NB4 (cell line): ENCODE measurements around the gene ARFRP1.

ENCODE experiments used
- DNase-seq: peaks from one replicate; pipeline ENCODE4 v3.0.0; 2010; ENCODE audit warnings: low read depth
- H3K4me3 ChIP-seq: one replicate; pipeline ENCODE4 v1.5.1; 2011; ENCODE audit warnings: mild to moderate bottlenecking, low read depth, low read length, moderate library complexity
- CTCF ChIP-seq: IDR thresholded peaks from one replicate; pipeline ENCODE4 v1.5.1; 2012; ENCODE audit warnings: low read depth, low read length
- MYC ChIP-seq: IDR thresholded peaks from 2 replicates; pipeline ENCODE4 v1.6.1; 2011; ENCODE audit warnings: low read depth, low read length
- POLR2A ChIP-seq: IDR thresholded peaks from 2 replicates; pipeline ENCODE4 v1.6.1; 2011; ENCODE audit warnings: mild to moderate bottlenecking; ENCODE audit not compliant: insufficient read length; ENCODE audit errors: extremely low read depth
- TF ChIP-seq, protein P1 (sequence below): IDR thresholded peaks from 2 replicates; pipeline ENCODE4 v1.6.1; 2011; ENCODE audit warnings: low read depth, low read length

Gene ARFRP1

DNA sequence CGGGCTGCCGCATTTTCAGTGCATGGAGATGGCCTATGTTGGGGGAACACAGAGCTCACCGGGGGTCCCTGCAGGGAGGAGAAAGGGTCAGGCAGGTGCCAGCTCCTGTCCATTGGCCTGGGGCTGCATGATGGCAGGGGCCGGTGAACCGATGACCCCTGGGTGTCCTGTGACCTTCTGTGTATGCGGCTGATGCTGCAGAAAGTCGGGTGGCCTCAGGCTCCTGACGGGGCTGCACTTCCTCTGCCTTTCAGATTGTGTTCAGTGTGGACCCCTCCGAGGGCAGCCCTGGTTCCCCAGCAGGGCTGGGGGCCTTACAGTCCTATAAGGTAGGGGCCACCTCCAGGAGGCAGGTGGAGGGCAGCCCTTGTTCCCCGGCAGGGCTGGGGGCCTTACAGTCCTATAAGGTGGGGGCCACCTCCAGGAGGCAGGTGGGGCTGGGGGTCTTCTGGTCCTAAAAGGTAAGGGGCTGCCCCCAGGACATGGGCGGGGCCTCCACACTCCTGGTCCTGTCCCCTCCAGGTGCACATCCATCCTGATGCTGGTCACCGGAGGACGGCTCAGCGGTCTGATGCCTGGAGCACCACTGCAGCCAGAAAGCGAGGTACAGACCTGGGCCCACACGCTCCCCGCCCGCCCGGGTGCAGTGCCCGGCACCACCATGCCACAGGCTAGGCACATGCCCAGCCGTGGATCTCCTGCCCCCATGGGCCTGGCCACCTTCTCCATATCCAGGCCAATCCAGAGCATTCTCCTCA is 22.3 kb downstream of the ARFRP1 start:
- no peak overlapping the region for H3K4me3 ChIP-seq
- TF ChIP-seq POLR2A (no peak), MYC (no peak), CTCF (no peak)
- TF ChIP-seq, protein P1, sequence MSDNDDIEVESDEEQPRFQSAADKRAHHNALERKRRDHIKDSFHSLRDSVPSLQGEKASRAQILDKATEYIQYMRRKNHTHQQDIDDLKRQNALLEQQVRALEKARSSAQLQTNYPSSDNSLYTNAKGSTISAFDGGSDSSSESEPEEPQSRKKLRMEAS, result no peak
- no peak for DNase-seq

DNA sequence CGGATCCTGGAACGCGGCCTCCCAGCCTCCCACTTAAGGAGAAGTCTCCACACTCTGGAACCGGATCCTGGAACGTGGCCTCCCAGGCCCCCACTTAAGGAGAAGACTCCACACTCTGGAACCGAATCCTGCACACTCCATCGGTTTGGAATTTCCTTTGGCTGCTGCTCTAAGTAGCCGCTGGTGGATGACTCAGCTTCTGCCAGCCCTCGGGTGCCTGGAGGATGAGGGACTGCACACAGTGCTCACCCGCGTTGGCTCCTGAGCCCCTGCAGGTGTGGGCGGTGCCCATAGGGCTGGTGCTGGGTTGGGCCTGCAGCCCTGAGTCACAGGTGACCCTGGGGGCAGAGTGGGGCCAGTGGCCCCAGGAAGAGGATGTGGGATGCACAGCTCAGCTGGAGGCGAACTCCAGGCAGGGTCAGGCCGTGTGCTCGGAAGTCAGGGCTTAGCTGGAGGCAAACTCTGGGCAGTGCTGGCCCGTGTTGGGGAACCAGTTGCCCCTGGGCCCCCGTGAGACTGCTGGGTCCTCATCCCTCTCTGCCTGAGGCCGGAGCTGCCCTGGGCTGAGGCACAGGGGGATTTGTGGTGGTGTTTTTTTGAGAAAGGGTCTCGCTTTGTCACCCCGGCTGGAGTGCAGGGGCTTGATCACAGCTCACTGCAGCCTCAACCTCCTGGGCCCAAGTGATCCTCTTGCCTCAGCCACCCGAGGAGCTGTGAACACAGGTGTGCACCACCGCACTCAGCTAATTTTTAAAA is 25.2 kb downstream of the ARFRP1 start:
- no peak for TF ChIP-seq CTCF
- no peak for TF ChIP-seq MYC
- TF ChIP-seq, protein P1, result no peak
- H3K4me3 ChIP-seq, result no peak overlapping the region
- peak; percentile 72 for DNase-seq

DNA sequence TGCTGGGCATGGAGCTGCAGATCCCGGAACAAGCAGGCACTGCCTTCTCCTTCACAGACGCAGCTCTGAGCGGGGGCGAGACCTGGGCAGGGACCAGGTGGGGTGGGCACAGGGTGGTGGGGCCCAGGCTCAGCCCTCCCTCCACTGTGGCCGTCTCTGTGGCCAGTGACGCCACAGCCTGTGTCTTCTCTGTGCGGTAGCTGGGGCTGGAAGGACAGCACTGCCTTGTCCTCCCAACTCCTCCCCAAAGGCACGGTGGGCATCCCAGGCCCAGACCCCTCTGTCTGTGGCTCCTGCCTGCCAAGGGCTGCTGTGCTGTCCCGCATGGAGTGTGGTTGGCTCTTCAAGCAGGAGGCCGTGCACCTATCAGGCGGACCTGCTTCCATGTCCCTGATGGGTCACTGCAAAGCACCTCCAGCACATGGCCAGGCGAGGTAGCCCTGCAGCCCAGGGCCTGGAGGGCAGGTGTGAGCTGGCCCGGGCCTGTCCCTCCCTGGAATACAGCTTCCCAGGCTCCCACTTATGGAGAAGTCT is 26.1 kb downstream of the ARFRP1 start:
- no peak overlapping the region for H3K4me3 ChIP-seq
- TF ChIP-seq, protein P1, result no peak
- no peak for TF ChIP-seq MYC
- TF ChIP-seq CTCF, result no peak
- DNase-seq, result no peak

- H3K4me3 ChIP-seq, result no peak overlapping the region
- TF ChIP-seq, protein P1, result no peak
- TF ChIP-seq POLR2A (no peak), MYC (no peak), CTCF (no peak)
- no peak for DNase-seq
Observed at GRCh38 chr20:63680857-63681608, 26.7 kb downstream of the ARFRP1 start.

- TF ChIP-seq CTCF (no peak), POLR2A (no peak), MYC (no peak)
- TF ChIP-seq, protein P1, result no peak
- H3K4me3 ChIP-seq, result no peak overlapping the region
- DNase-seq, result no peak
Observed at GRCh38 chr20:63680427-63680826, 27.3 kb downstream of the ARFRP1 start.
